Epithelial cell of esophagus (primary cell): ENCODE data around the gene FUT7.
"Not testable (repeated sequence)": the region's sequence is repeated elsewhere in the genome, so short reads cannot be mapped to it uniquely, and the experiment has no call there.

ENCODE experiments used
- DNase-seq: peaks from one replicate; pipeline ENCODE4 v3.0.0; 2010; ENCODE audit warnings: low read depth
- H3K4me3 ChIP-seq: 2 replicates; pipeline ENCODE4 v1.5.1; 2011; ENCODE audit warnings: mild to moderate bottlenecking, low read length, control low read depth
- CTCF ChIP-seq: IDR thresholded peaks from 2 replicates; pipeline ENCODE4 v1.5.1; 2011; ENCODE audit warnings: low read depth, mild to moderate bottlenecking, low read length, control low read depth, inconsistent platforms; ENCODE audit not compliant: insufficient read depth; ENCODE audit errors: missing control alignments

Gene FUT7

GRCh38 chr9:137006116-137007003 lies 25.5 kb downstream of the FUT7 start:
- DNase-seq = no peak
- TF ChIP-seq CTCF = no peak
- no peak overlapping the region for H3K4me3 ChIP-seq

GRCh38 chr9:137004285-137004684 lies 27.6 kb downstream of the FUT7 start:
- not testable (repeated sequence) for H3K4me3 ChIP-seq, DNase-seq
- TF ChIP-seq CTCF = peak; percentile 29

GRCh38 chr9:137002646-137003041 lies 29.2 kb downstream of the FUT7 start:
- no peak for TF ChIP-seq CTCF
- no peak for DNase-seq
- H3K4me3 ChIP-seq = no peak overlapping the region

- H3K4me3 ChIP-seq = no peak overlapping the region
- DNase-seq = no peak
- TF ChIP-seq CTCF = no peak
These were observed 29.8 kb downstream of the FUT7 start for GRCh38 chr9:137001857-137002645.

- H3K4me3 ChIP-seq = no peak overlapping the region
- no peak for TF ChIP-seq CTCF
- peak; percentile 59 for DNase-seq
These were observed 31.5 kb downstream of the FUT7 start for GRCh38 chr9:137000177-137000930.

GRCh38 chr9:136997830-136998234 lies 34.1 kb downstream of the FUT7 start:
- TF ChIP-seq CTCF = no peak
- H3K4me3 ChIP-seq = no peak overlapping the region
- DNase-seq = no peak
